Measurements from ENCODE around the gene SLC4A2.

GRCh38 chr7:151043959-151044358 lies 15.4 kb upstream of the SLC4A2 start:
- TF ChIP-seq, protein P1, sequence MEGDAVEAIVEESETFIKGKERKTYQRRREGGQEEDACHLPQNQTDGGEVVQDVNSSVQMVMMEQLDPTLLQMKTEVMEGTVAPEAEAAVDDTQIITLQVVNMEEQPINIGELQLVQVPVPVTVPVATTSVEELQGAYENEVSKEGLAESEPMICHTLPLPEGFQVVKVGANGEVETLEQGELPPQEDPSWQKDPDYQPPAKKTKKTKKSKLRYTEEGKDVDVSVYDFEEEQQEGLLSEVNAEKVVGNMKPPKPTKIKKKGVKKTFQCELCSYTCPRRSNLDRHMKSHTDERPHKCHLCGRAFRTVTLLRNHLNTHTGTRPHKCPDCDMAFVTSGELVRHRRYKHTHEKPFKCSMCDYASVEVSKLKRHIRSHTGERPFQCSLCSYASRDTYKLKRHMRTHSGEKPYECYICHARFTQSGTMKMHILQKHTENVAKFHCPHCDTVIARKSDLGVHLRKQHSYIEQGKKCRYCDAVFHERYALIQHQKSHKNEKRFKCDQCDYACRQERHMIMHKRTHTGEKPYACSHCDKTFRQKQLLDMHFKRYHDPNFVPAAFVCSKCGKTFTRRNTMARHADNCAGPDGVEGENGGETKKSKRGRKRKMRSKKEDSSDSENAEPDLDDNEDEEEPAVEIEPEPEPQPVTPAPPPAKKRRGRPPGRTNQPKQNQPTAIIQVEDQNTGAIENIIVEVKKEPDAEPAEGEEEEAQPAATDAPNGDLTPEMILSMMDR (IDR thresholded peaks at IDR 0.05) = no peak
- TF ChIP-seq, protein P2, sequence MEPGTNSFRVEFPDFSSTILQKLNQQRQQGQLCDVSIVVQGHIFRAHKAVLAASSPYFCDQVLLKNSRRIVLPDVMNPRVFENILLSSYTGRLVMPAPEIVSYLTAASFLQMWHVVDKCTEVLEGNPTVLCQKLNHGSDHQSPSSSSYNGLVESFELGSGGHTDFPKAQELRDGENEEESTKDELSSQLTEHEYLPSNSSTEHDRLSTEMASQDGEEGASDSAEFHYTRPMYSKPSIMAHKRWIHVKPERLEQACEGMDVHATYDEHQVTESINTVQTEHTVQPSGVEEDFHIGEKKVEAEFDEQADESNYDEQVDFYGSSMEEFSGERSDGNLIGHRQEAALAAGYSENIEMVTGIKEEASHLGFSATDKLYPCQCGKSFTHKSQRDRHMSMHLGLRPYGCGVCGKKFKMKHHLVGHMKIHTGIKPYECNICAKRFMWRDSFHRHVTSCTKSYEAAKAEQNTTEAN (CRISPR knock-in tag; IDR thresholded peaks at IDR 0.05) = no peak
- TF ChIP-seq, protein P3, sequence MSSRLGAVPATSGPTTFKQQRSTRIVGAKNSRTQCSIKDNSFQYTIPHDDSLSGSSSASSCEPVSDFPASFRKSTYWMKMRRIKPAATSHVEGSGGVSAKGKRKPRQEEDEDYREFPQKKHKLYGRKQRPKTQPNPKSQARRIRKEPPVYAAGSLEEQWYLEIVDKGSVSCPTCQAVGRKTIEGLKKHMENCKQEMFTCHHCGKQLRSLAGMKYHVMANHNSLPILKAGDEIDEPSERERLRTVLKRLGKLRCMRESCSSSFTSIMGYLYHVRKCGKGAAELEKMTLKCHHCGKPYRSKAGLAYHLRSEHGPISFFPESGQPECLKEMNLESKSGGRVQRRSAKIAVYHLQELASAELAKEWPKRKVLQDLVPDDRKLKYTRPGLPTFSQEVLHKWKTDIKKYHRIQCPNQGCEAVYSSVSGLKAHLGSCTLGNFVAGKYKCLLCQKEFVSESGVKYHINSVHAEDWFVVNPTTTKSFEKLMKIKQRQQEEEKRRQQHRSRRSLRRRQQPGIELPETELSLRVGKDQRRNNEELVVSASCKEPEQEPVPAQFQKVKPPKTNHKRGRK (CRISPR knock-in tag; IDR thresholded peaks at IDR 0.05; ENCODE audit: borderline replicate concordance) = no peak
- TF ChIP-seq MXD4 (CRISPR knock-in tag; IDR thresholded peaks at IDR 0.05; ENCODE audit: borderline replicate concordance) = no peak
- TF ChIP-seq GABPB1 (CRISPR knock-in tag; IDR thresholded peaks at IDR 0.05) = no peak
- no peak for TF ChIP-seq ZNF263 (CRISPR knock-in tag; IDR thresholded peaks at IDR 0.05; ENCODE audit: low read depth)
- TF ChIP-seq USF1 (CRISPR knock-in tag; IDR thresholded peaks at IDR 0.05) = no peak
- no peak for TF ChIP-seq SMAD4 (CRISPR knock-in tag; IDR thresholded peaks at IDR 0.05)
- no peak for TF ChIP-seq TEAD4 (CRISPR knock-in tag; IDR thresholded peaks at IDR 0.05)
- no peak for TF ChIP-seq SOX15 (CRISPR knock-in tag; IDR thresholded peaks at IDR 0.05)
- no peak for TF ChIP-seq RELA (CRISPR knock-in tag; IDR thresholded peaks at IDR 0.05; ENCODE audit: borderline replicate concordance)
